CD4-positive, CD25-positive, alpha-beta regulatory T cell (primary cell): ENCODE measurements around the gene HOXC12. TPM values are rescaled to one million over a fixed set of nuclear protein-coding genes. Genes with fewer than 3 reads are reported as not detected.

Source experiments
- ATAC-seq, 2 donors: fragments of 150-1000 bp; cut with Tn5 transposase; one replicate each; pipeline ENCODE4 v1.10.0; 2021; ENCODE audit warnings: low read depth in 2 of 2, moderate number of reproducible peaks in 2 of 2, moderate library complexity in 1 of 2
- DNase-seq, 3 donors: peaks; one replicate each; pipeline versions ENCODE4 v3.0.0 to v3.0.0-alpha.2; 2012 to 2022; ENCODE audit warnings: mixed read lengths in 1 of 3
- H3K27ac ChIP-seq: one replicate; pipeline ENCODE4 v1.7.0; 2013; ENCODE audit warnings: mild to moderate bottlenecking, low read length; ENCODE audit not compliant: insufficient read depth, poor library complexity, severe bottlenecking
- H3K27me3 ChIP-seq: one replicate; pipeline ENCODE4 v1.7.0; 2013; ENCODE audit warnings: low read length; ENCODE audit not compliant: control insufficient read depth, insufficient read depth
- H3K36me3 ChIP-seq: one replicate; pipeline ENCODE4 v1.7.0; 2013; ENCODE audit warnings: mild to moderate bottlenecking, low read length, moderate library complexity; ENCODE audit not compliant: control insufficient read depth, insufficient read depth
- H3K4me1 ChIP-seq: 2 replicates; pipeline ENCODE4 v1.7.0; 2013; ENCODE audit warnings: mild to moderate bottlenecking, low read length; ENCODE audit not compliant: insufficient read depth, control insufficient read depth, poor library complexity, severe bottlenecking
- H3K4me3 ChIP-seq: one replicate; pipeline ENCODE4 v1.7.0; 2013; ENCODE audit warnings: low read depth, mild to moderate bottlenecking, low read length, moderate library complexity
- H3K9me3 ChIP-seq, 2 experiments: 1 replicate in 1 of 2; 2 replicates in 1 of 2; pipeline ENCODE4 v1.7.0; 2013; ENCODE audit warnings: low read length in 2 of 2, mild to moderate bottlenecking in 1 of 2, moderate library complexity in 1 of 2; ENCODE audit not compliant: control insufficient read depth in 2 of 2
- H3K27ac Mint-ChIP-seq, 3 donors: one replicate each; pipeline ENCODE4 v1.8.0; 2020 to 2022; ENCODE audit warnings: mild to moderate bottlenecking in 3 of 3, mixed read lengths in 3 of 3, moderate library complexity in 2 of 3
- H3K27me3 Mint-ChIP-seq: one replicate; pipeline ENCODE4 v1.8.0; 2022; ENCODE audit warnings: mild to moderate bottlenecking, mixed read lengths
- H3K36me3 Mint-ChIP-seq: one replicate; pipeline ENCODE4 v1.8.0; 2020; ENCODE audit warnings: mixed read lengths
- H3K4me1 Mint-ChIP-seq, 4 donors: one replicate each; pipeline ENCODE4 v1.8.0; 2020 to 2022; ENCODE audit warnings: mixed read lengths in 4 of 4, mild to moderate bottlenecking in 1 of 4
- H3K4me3 Mint-ChIP-seq, 4 donors: one replicate each; pipeline ENCODE4 v1.8.0; 2020 to 2022; ENCODE audit warnings: mild to moderate bottlenecking in 4 of 4, mixed read lengths in 4 of 4, moderate library complexity in 3 of 4
- H3K9me3 Mint-ChIP-seq, 7 donors: one replicate each; pipeline ENCODE4 v1.8.0; 2020 to 2022; ENCODE audit warnings: mixed read lengths in 7 of 7, mild to moderate bottlenecking in 3 of 7, moderate library complexity in 2 of 7
- polyA plus RNA-seq, 4 donors: library from polyadenylated mRNA; unstranded; fragments of 300-500 nt; fragmentation: Illumina TruSeq; gene quantifications; one replicate each; pipeline ENCODE4 v1.2.3, GENCODE V29; 2021
- total RNA-seq: library from RNA; stranded (reverse); gene quantifications from one replicate; pipeline ENCODE4 v1.2.3, GENCODE V29; 2022

HOXC12 gene
- total and polyA plus RNA-seq, 5 donors from 2014 or later = not detected

DNA sequence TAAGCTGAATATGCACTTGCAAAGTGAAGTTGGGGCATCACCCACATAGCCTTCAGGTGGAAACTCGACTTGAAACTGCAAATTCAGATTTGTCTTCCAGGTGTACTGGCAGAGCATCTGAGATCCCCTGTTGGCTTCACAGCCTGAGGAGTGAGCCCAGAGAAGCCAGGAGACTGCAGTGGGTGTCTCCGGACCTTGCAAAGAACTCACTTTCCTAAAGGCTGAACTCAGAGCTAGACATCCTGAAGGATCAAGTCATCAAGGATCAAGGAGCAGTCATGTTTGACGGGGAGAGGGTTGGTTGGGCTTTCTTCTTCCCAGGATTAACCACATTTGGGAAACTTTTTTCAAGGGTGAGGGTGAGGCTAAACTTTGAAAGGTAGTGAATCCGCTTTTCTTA, 25.2 kb upstream of the HOXC12 start:
- H3K4me3 Mint-ChIP-seq = no peak overlapping the region
- no peaks in the 10 kb centered on the region for H3K36me3 ChIP-seq
- peaks cover 0 to 8% (median 2%) of the 10 kb centered on the region in 7 donors for H3K9me3 Mint-ChIP-seq
- DNase-seq (no peak), ATAC-seq (no peak)
- H3K27me3 ChIP-seq = peaks cover 75% of the 10 kb centered on the region
- H3K36me3 Mint-ChIP-seq = no peaks in the 10 kb centered on the region
- H3K27ac Mint-ChIP-seq = no peak overlapping the region
- peaks cover 93% of the 10 kb centered on the region for H3K27me3 Mint-ChIP-seq
- peaks cover 0 to 5% (median 0%) of the 10 kb centered on the region in 4 donors for H3K4me1 Mint-ChIP-seq
- no peak overlapping the region for H3K4me3 ChIP-seq
- no peak overlapping the region for H3K27ac ChIP-seq
- H3K9me3 ChIP-seq = peaks cover 7 to 8% of the 10 kb centered on the region in 2 experiments
- no peaks in the 10 kb centered on the region for H3K4me1 ChIP-seq

DNA sequence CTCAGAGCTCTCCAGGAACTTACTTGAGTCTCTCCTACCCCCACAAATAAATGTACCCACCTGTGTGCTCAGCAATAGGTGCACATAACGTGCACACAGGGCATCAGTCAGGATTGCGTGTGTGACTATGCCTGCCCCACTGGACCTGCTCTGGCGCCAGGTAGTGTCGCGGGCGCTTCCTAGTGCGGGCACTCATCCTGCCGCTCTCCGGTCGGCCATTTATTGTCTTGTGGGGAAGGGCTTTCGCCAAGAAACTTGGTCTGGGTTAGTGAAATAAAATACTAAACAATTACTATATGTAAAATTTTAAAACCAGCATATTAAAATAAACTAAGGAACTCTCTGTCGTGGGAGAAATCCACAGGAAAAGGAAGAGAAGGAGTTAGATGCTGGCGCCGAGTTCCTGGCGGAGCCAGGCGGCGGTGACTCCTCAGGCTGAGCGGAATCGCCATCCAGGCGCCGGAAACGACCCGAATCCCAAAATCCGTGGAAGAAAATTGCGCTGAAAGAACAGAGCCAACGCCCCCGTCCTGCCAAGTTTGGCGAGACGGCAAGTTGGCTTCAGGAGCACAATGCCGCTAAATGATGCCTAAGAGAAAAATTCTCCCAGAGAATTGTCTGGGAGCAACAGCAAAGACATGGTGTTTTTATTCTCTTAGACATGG, 24.0 kb upstream of the HOXC12 start:
- Histone ChIP-seq H3K9me3 (peaks cover 7 to 8% of the 10 kb centered on the region in 2 experiments), H3K4me1 (peaks cover 3% of the 10 kb centered on the region), H3K4me3 (no peak overlapping the region), H3K27me3 (peaks cover 75% of the 10 kb centered on the region), H3K27ac (no peak overlapping the region), H3K36me3 (no peaks in the 10 kb centered on the region)
- Mint-ChIP-seq H3K27me3 (peaks cover 94% of the 10 kb centered on the region), H3K4me3 (no peak overlapping the region), H3K27ac (no peak overlapping the region), H3K4me1 (peaks cover 0 to 8% (median 2%) of the 10 kb centered on the region in 4 donors), H3K9me3 (peaks cover 0 to 14% (median 2%) of the 10 kb centered on the region in 7 donors), H3K36me3 (no peaks in the 10 kb centered on the region)
- DNase-seq = no peak
- no peak for ATAC-seq

DNA sequence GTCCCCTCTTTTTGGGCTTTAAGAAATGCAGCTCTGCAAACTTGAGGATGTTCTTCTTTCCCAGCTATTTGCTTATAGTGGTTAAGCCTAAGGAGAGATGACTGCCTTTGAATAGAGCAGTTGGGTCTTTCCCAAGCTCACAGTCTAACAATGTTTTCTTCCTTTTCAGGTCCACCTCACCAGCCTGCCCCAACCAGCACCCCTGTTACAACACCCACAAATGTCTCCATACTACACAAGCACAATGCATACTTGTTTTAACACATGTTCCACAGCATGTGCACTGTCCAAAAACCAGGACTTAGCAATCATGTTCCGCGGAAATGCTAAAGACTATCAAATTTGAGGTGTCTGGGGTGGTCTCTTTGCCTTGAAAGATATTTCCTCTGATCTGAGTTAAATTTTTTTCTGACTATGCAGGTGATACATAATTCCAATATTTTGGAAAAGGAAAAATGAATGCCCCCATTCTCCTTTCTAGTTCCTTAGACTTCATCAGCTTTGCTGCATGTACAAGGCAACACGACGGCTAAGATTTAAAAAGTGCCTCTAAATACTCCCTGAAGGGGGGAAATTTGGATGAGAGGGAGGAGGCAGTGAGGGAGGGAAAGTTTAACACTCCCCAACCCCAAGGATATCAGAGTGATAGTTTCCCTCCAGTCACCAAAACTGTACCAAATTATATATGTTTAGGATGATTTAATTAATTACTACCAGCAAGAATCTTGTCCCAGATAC, 22.7 kb upstream of the HOXC12 start:
- H3K4me1 ChIP-seq = peaks cover 6% of the 10 kb centered on the region
- Mint-ChIP-seq H3K27ac (no peak overlapping the region), H3K4me1 (peaks cover 0 to 13% (median 4%) of the 10 kb centered on the region in 4 donors), H3K27me3 (peaks cover 94% of the 10 kb centered on the region), H3K4me3 (no peak overlapping the region), H3K36me3 (no peaks in the 10 kb centered on the region), H3K9me3 (peaks cover 0 to 12% (median 2%) of the 10 kb centered on the region in 7 donors)
- peaks cover 67% of the 10 kb centered on the region for H3K27me3 ChIP-seq
- no peak overlapping the region for H3K4me3 ChIP-seq
- DNase-seq (no peak), ATAC-seq (no peak)
- peaks cover 7 to 8% of the 10 kb centered on the region in 2 experiments for H3K9me3 ChIP-seq
- H3K36me3 ChIP-seq = no peaks in the 10 kb centered on the region
- H3K27ac ChIP-seq = no peak overlapping the region

DNA sequence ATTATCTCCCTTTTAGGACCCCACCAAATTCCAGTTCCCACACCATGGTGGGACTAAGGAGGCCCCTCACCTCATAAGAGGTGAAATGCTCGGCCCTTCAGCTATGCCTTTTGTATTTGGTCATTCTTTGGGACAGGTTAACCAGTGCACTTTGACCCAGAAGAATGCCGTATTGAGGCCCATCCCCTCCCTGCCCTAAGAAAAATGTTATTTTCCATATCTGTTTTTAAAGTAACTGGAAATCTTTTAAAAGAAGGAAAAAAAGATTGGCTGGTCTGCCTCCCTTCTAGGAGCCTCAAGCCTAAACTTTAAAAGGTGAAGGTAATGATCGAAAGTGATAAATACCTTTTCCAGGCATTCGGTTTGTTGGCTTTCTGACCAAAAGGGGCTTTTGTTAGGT, 21.8 kb upstream of the HOXC12 start:
- H3K36me3 Mint-ChIP-seq = no peaks in the 10 kb centered on the region

DNA sequence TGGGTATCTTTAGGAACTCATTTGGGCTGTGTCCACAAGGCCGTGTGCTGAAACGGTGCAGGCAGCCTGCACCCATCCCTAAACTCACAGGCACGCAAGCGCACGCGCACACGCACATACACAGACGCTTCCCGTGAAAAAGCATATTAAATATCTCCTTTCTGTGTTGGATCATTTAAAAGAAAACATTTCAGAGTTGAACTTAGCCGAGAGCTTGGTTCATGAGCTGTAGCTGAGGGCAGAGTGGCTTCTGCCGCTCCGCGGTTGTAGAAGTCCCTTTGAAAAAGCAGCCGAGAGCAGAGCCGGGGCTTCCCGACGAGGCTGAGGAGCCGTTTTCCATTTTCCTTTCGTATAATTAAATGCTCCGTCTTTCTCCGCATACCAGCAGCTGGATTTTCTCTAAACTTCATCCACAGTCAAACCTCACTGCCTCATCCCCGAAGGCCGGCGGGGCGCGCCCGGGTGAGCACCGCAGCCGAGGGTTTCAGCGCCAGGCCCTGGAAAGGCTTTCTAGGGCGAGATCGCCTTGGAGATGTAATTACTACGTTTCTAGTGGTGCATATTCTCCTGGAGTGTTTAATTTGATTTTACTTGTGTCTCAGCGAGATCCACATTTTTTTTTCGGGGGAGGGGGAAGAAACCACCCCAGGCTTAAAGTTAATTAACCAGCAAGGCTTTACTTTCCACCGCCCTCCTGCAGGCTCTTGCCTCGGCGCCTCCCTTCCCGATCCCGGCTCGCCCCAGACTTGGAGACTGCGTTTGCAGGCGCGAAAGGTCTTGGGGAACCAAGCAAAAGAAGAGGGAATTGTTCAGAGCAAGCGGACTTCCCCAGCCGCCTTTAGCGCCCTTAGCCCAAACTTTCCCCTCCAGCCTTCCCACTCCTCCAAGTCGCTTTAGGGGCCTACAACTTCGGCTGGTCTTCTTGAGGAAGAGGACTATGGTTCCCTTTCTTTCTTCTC, 19.0 kb upstream of the HOXC12 start:
- H3K36me3 Mint-ChIP-seq = no peaks in the 10 kb centered on the region
- Histone ChIP-seq H3K9me3 (no peaks in the 10 kb centered on the region), H3K27ac (no peak overlapping the region), H3K4me1 (peaks cover 12% of the 10 kb centered on the region), H3K4me3 (no peak overlapping the region), H3K36me3 (no peaks in the 10 kb centered on the region), H3K27me3 (peaks cover 58% of the 10 kb centered on the region)
- DNase-seq (no peak), ATAC-seq (no peak)
- peak overlapping the region in 1 of 4 donors; percentile 12 for H3K4me3 Mint-ChIP-seq
- H3K27me3 Mint-ChIP-seq = peaks cover 89% of the 10 kb centered on the region
- peaks cover 0 to 8% (median 0%) of the 10 kb centered on the region in 7 donors for H3K9me3 Mint-ChIP-seq
- peaks cover 0 to 19% (median 3%) of the 10 kb centered on the region in 4 donors for H3K4me1 Mint-ChIP-seq
- H3K27ac Mint-ChIP-seq = no peak overlapping the region

More for the DNA sequence above, 21.8 kb upstream of the HOXC12 start:
- Mint-ChIP-seq H3K9me3 (peaks cover 0 to 12% (median 2%) of the 10 kb centered on the region in 7 donors), H3K27me3 (peaks cover 97% of the 10 kb centered on the region), H3K4me3 (no peak overlapping the region), H3K4me1 (peaks cover 0 to 15% (median 5%) of the 10 kb centered on the region in 4 donors), H3K27ac (no peak overlapping the region)
- Histone ChIP-seq H3K9me3 (peaks cover 7 to 8% of the 10 kb centered on the region in 2 experiments), H3K36me3 (no peaks in the 10 kb centered on the region), H3K27ac (no peak overlapping the region), H3K4me3 (no peak overlapping the region), H3K27me3 (peaks cover 70% of the 10 kb centered on the region), H3K4me1 (peaks cover 6% of the 10 kb centered on the region)
- no peak for ATAC-seq
- DNase-seq = no peak

DNA sequence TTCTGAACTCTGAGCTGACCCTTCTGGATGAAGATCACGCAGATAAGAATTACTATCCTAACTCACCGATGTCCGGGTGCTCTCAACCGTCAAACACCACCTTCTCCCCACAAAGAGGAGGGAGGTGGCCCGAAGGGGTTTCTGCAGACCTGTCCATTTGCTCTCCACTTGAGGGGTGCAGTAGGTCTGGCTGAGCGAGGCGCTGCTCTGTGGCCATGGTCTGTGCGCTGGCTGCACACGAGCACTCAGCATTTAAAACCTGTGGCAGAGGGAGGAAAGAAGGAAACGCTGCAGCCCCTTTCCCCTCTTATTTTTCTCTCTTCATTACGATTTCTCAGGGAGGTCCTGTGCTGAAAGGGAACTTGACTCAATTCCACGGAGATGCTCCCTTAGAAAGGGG, 17.6 kb upstream of the HOXC12 start:
- Mint-ChIP-seq H3K36me3 (no peaks in the 10 kb centered on the region), H3K4me1 (peaks cover 0 to 19% (median 3%) of the 10 kb centered on the region in 4 donors), H3K4me3 (no peak overlapping the region), H3K27ac (peak overlapping the region in 1 of 3 donors; percentile 48), H3K27me3 (peaks cover 93% of the 10 kb centered on the region), H3K9me3 (peaks cover 0 to 6% (median 0%) of the 10 kb centered on the region in 7 donors)
- ATAC-seq (no peak), DNase-seq (no peak)
- peaks cover 12% of the 10 kb centered on the region for H3K4me1 ChIP-seq
- no peak overlapping the region for H3K27ac ChIP-seq
- peaks cover 57% of the 10 kb centered on the region for H3K27me3 ChIP-seq
- H3K4me3 ChIP-seq = no peak overlapping the region
- no peaks in the 10 kb centered on the region for H3K36me3 ChIP-seq
- no peaks in the 10 kb centered on the region for H3K9me3 ChIP-seq

DNA sequence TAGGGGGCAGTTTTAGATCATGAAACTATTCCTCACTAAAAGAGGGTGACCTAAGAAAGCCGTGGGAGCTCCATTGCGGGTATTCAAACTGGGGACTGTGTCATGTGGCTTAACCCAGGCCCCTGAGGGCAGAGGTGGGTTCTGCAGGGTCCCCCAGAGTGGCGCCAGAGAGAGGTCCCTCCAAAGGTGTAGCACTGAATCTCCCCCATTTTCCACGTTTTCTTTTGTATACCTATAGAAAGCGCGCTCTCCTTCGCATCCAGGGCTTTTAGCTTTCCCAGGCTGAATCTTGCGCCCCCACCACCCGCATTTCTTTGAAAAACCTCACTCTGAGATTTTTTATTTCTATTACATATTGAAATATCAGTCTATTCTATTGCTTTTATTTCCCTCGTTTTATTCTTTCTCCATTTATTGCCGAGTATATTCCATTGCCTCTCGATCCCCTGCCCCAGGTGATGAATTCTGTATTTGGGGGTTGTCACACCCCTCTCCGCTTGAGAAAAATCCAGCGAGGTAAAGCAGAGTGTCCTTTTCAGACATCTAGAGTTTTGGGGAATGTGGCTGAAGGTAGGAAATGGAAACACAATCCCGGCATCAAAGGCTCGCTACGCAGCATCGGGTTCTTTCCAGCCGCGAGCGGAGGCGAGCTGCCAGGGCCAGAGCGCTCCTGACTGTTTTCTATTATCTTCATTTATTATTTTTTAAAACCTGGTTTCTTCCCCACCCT, 16.9 kb upstream of the HOXC12 start:
- H3K4me3 Mint-ChIP-seq = peak overlapping the region in 1 of 4 donors; percentile 39
- DNase-seq (no peak), ATAC-seq (no peak)
- no peaks in the 10 kb centered on the region for H3K9me3 ChIP-seq
- peaks cover 12% of the 10 kb centered on the region for H3K4me1 ChIP-seq
- H3K27me3 Mint-ChIP-seq = peaks cover 93% of the 10 kb centered on the region
- peaks cover 0 to 19% (median 3%) of the 10 kb centered on the region in 4 donors for H3K4me1 Mint-ChIP-seq
- peaks cover 0 to 6% (median 0%) of the 10 kb centered on the region in 7 donors for H3K9me3 Mint-ChIP-seq
- peaks cover 56% of the 10 kb centered on the region for H3K27me3 ChIP-seq
- H3K4me3 ChIP-seq = no peak overlapping the region
- no peaks in the 10 kb centered on the region for H3K36me3 Mint-ChIP-seq
- H3K36me3 ChIP-seq = no peaks in the 10 kb centered on the region
- no peak overlapping the region for H3K27ac Mint-ChIP-seq
- no peak overlapping the region for H3K27ac ChIP-seq
